ENCODE measurements around the gene SRCIN1. TPM values are rescaled to one million over a fixed set of nuclear protein-coding genes. Genes with fewer than 3 reads are reported as not detected.
"Not testable (repeated sequence)": the region's sequence is repeated elsewhere in the genome, so short reads cannot be mapped to it uniquely, and the experiment has no call there.

SRCIN1 gene
- total RNA-seq, 1 experiment from 2014 or later: 16.7 TPM

GRCh38 chr17:38507921-38508569 lies 97.7 kb downstream of the SRCIN1 start:
- CTCF ChIA-PET: interaction anchor here (0.6 kb wide), 1 partner anchor 189 kb away, joined by 6 read pairs; no protein-coding TSS in a partner anchor
- Histone ChIP-seq H3K79me2 (ENCODE audit: low read depth) (no peaks in the 10 kb centered on the region), H3K9me3 (ENCODE audit: insufficient read depth, low read depth) (no peaks in the 10 kb centered on the region), H4K20me1 (ENCODE audit: insufficient read depth) (no peaks in the 10 kb centered on the region), H3K4me2 (no peak overlapping the region), H3K4me1 (replicated peaks; ENCODE audit: insufficient read depth) (no peaks in the 10 kb centered on the region), H3K27ac (no peak overlapping the region), H3F3A (ENCODE audit: insufficient read depth, low read depth) (peaks cover 11% of the 10 kb centered on the region; the same call in 1 of the 2 replicates), H3K36me3 (ENCODE audit: low read depth) (no peaks in the 10 kb centered on the region), H3K4me3 (no peak overlapping the region), H3K27me3 (ENCODE audit: insufficient read depth, low read depth) (no peaks in the 10 kb centered on the region), H3K9me2 (ENCODE audit: insufficient read depth) (no peaks in the 10 kb centered on the region), H2AFZ (no peak overlapping the region)
- POLR2A ChIA-PET (ENCODE audit: unreplicated experiment): no interaction called here
- TF ChIP-seq, protein P1, sequence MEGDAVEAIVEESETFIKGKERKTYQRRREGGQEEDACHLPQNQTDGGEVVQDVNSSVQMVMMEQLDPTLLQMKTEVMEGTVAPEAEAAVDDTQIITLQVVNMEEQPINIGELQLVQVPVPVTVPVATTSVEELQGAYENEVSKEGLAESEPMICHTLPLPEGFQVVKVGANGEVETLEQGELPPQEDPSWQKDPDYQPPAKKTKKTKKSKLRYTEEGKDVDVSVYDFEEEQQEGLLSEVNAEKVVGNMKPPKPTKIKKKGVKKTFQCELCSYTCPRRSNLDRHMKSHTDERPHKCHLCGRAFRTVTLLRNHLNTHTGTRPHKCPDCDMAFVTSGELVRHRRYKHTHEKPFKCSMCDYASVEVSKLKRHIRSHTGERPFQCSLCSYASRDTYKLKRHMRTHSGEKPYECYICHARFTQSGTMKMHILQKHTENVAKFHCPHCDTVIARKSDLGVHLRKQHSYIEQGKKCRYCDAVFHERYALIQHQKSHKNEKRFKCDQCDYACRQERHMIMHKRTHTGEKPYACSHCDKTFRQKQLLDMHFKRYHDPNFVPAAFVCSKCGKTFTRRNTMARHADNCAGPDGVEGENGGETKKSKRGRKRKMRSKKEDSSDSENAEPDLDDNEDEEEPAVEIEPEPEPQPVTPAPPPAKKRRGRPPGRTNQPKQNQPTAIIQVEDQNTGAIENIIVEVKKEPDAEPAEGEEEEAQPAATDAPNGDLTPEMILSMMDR (conservative IDR thresholded peaks at IDR 0.05): no peak
- no peak for TF ChIP-seq EZH2 (IDR thresholded peaks at IDR 0.05; ENCODE audit: low read depth)
- intact Hi-C loops (cut with micrococcal nuclease; ENCODE audit: unreplicated experiment): loop anchor here (5.0 kb wide), 1 partner anchor 159 kb away; no protein-coding TSS in a partner anchor
- no TSS peak for BruUV-seq (replicated peaks)
- DNase-seq: no peak

- Histone ChIP-seq H2AFZ (no peak overlapping the region), H4K20me1 (ENCODE audit: insufficient read depth) (no peaks in the 10 kb centered on the region), H3K36me3 (ENCODE audit: low read depth) (no peaks in the 10 kb centered on the region), H3K27me3 (ENCODE audit: insufficient read depth, low read depth) (no peaks in the 10 kb centered on the region), H3F3A (ENCODE audit: insufficient read depth, low read depth) (peaks cover 11% of the 10 kb centered on the region; the same call in 1 of the 2 replicates), H3K9me3 (ENCODE audit: insufficient read depth, low read depth) (no peaks in the 10 kb centered on the region), H3K4me2 (no peak overlapping the region), H3K4me1 (replicated peaks; ENCODE audit: insufficient read depth) (no peaks in the 10 kb centered on the region), H3K27ac (no peak overlapping the region), H3K4me3 (no peak overlapping the region), H3K79me2 (ENCODE audit: low read depth) (no peaks in the 10 kb centered on the region), H3K9me2 (ENCODE audit: insufficient read depth) (no peaks in the 10 kb centered on the region)
- DNase-seq: no peak
- POLR2A ChIA-PET (ENCODE audit: unreplicated experiment): no interaction called here
- CTCF ChIA-PET: interaction anchor here (0.6 kb wide), 1 partner anchor 190 kb away, joined by 6 read pairs; no protein-coding TSS in a partner anchor
- TF ChIP-seq, protein P1 (conservative IDR thresholded peaks at IDR 0.05): no peak
- TF ChIP-seq EZH2 (IDR thresholded peaks at IDR 0.05; ENCODE audit: low read depth): no peak
- no TSS peak for BruUV-seq (replicated peaks)
- intact Hi-C loops (cut with micrococcal nuclease; ENCODE audit: unreplicated experiment): loop anchor here (5.0 kb wide), 1 partner anchor 160 kb away; no protein-coding TSS in a partner anchor
Measured at GRCh38 chr17:38507436-38507835, 98.3 kb downstream of the SRCIN1 start.

GRCh38 chr17:38504216-38504615 lies 101.5 kb downstream of the SRCIN1 start:
- Histone ChIP-seq H3K27me3 (ENCODE audit: insufficient read depth, low read depth) (no peaks in the 10 kb centered on the region), H3K36me3 (ENCODE audit: low read depth) (no peaks in the 10 kb centered on the region), H3K27ac (no peak overlapping the region), H3K4me1 (replicated peaks; ENCODE audit: insufficient read depth) (no peaks in the 10 kb centered on the region), H3K4me3 (no peak overlapping the region), H3K9me2 (ENCODE audit: insufficient read depth) (no peaks in the 10 kb centered on the region), H3K4me2 (no peak overlapping the region), H2AFZ (no peak overlapping the region), H4K20me1 (ENCODE audit: insufficient read depth) (no peaks in the 10 kb centered on the region), H3F3A (ENCODE audit: insufficient read depth, low read depth) (peaks cover 11% of the 10 kb centered on the region; the same call in 1 of the 2 replicates), H3K79me2 (ENCODE audit: low read depth) (no peaks in the 10 kb centered on the region), H3K9me3 (ENCODE audit: insufficient read depth, low read depth) (no peaks in the 10 kb centered on the region)
- DNase-seq: no peak
- CTCF ChIA-PET: interaction anchor here (0.7 kb wide), 1 partner anchor 54 kb away, joined by 3 read pairs; no protein-coding TSS in a partner anchor
- no TSS peak for BruUV-seq (replicated peaks)
- intact Hi-C loops (cut with micrococcal nuclease; ENCODE audit: unreplicated experiment): no loop called here
- TF ChIP-seq, protein P1 (conservative IDR thresholded peaks at IDR 0.05): no peak
- no peak for TF ChIP-seq EZH2 (IDR thresholded peaks at IDR 0.05; ENCODE audit: low read depth)
- POLR2A ChIA-PET (ENCODE audit: unreplicated experiment): no interaction called here

DNA sequence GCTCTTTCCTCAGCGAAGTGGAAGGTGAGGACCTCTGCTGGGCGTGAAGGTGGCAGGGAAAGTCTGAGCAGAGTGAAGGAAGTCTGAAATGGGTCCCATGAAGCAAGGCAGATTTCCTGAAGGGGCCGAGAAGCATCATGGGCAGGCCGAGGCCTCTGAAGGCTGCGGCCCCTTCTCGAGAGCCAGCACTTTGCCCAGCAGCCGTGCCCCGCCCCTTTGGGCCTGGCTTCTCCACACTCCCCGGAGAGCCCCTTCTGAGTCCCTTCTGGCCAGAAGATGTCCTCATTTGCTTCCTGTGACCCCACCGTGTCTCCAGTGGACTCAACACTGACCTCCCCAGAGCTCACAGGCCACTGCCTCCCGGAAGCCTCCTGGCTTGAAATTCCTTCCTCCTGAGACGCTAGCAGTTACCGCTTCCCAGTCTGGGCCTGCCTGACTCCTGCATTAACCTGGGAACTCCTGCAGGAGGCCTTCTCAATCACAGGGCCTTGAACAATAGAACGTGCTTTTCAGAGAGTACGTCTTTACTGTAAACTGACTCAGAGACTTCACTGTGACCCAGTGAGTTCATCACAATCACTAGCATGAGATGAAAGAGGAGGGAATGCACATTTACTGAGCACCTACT lies 102.4 kb downstream of the SRCIN1 start:
- H3K36me3 ChIP-seq (ENCODE audit: low read depth); POLR2A ChIA-PET (ENCODE audit: unreplicated experiment); intact Hi-C loops (cut with micrococcal nuclease; ENCODE audit: unreplicated experiment); CTCF ChIA-PET; DNase-seq; H3K9me3 ChIP-seq (ENCODE audit: insufficient read depth, low read depth); H2AFZ ChIP-seq; H3K4me3 ChIP-seq; H3K4me2 ChIP-seq; BruUV-seq (replicated peaks); H3K4me1 ChIP-seq (replicated peaks; ENCODE audit: insufficient read depth); H3K79me2 ChIP-seq (ENCODE audit: low read depth); H3K27me3 ChIP-seq (ENCODE audit: insufficient read depth, low read depth); H3K9me2 ChIP-seq (ENCODE audit: insufficient read depth); H3K27ac ChIP-seq; H4K20me1 ChIP-seq (ENCODE audit: insufficient read depth): not testable (repeated sequence)
- H3F3A ChIP-seq (ENCODE audit: insufficient read depth, low read depth): peaks cover 11% of the 10 kb centered on the region; the same call in 1 of the 2 replicates

GRCh38 chr17:38501718-38502117 lies 104.0 kb downstream of the SRCIN1 start:
- H3K27me3 ChIP-seq (ENCODE audit: insufficient read depth, low read depth); H3K4me3 ChIP-seq; H3K79me2 ChIP-seq (ENCODE audit: low read depth); DNase-seq; POLR2A ChIA-PET (ENCODE audit: unreplicated experiment); H3K27ac ChIP-seq; H3K9me2 ChIP-seq (ENCODE audit: insufficient read depth); intact Hi-C loops (cut with micrococcal nuclease; ENCODE audit: unreplicated experiment); H2AFZ ChIP-seq; H3F3A ChIP-seq (ENCODE audit: insufficient read depth, low read depth); BruUV-seq (replicated peaks); CTCF ChIA-PET; H3K9me3 ChIP-seq (ENCODE audit: insufficient read depth, low read depth); H3K4me2 ChIP-seq; H3K4me1 ChIP-seq (replicated peaks; ENCODE audit: insufficient read depth); H4K20me1 ChIP-seq (ENCODE audit: insufficient read depth); H3K36me3 ChIP-seq (ENCODE audit: low read depth): not testable (repeated sequence)

Measured in PC-9 (cell line).